GM19025 (cell line): ENCODE data around the gene FAM72A.
A peak's percentile ranks its signal among the peaks of the same experiment; 100 is the strongest.
"Not testable (repeated sequence)": the region's sequence is repeated elsewhere in the genome, so short reads cannot be mapped to it uniquely, and the experiment has no call there.

ENCODE experiments used
- ATAC-seq: cut with Tn5 transposase; IDR thresholded peaks from one replicate; pipeline ENCODE4 v1.9.1; 2021; ENCODE audit warnings: mild to moderate bottlenecking, low read depth, moderate library complexity; ENCODE audit not compliant: unreplicated experiment

The FAM72A gene

GRCh38 chr1:206202789-206203363 is at the start of gene FAM72A:
FAM72A (minus strand) TSS chr1:206202839; CDS start chr1:206202025, 814 bp downstream.
- ATAC-seq, result peak; percentile 87

DNA sequence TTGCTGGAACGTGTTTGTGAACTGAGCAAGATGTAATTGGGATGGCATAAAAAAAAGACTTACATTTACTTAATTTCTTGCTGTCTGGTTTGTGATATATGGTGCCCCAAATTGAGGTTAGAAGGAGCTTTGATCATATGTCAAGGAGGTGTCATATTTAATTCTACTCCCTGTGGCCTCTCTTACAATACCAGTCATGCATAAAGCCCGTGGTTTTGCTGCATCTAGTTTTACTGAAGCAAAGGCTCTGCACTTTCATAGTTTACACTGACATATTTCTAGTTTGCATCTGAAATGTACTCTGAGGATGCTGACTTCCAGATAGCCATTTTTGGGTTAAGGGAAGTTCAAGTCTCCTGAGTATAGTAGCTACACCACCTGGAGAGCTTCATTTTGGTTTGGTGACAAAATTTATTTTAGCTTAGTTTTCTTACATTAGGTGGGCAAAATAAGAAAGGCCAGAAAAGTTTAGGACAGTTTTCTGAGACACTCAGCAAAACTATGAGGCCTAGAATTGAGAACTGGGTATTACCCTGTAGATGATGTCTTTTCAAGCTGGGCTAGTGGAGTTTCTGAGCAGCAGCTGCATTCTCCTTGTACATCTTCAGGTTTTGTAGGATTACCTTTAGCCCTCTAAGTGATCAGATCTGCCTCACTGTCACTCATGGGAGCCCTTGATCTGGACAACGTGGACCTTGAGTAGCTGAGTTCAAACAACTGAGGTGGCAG is 48.5 kb upstream of the FAM72A start:
- ATAC-seq, result not testable (repeated sequence)

GRCh38 chr1:206246129-206246886 is 43.7 kb upstream of the FAM72A start:
- ATAC-seq, result not testable (repeated sequence)

- ATAC-seq, result not testable (repeated sequence)
Observed at GRCh38 chr1:206245479-206245878, 42.8 kb upstream of the FAM72A start.

DNA sequence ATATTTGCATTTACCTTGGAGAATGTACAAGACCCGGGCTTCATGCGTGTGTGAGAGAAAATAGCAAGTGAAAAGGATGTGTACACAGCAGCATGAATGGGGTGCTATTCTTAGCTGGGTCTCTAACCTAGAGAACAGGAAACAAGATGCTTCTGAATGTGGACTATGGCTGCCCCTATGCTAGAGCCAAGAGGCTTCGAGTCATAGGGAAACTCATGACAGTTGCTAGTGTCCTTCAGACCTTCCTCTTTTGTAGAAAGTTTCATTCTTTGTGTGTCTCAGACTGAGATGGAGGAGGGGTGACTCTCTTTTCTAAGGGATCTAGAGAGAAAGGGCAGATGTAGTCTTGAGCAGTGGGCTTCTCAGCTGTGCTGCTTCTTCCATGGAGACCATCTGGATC is 40.7 kb upstream of the FAM72A start:
- peak; percentile 99 for ATAC-seq

DNA sequence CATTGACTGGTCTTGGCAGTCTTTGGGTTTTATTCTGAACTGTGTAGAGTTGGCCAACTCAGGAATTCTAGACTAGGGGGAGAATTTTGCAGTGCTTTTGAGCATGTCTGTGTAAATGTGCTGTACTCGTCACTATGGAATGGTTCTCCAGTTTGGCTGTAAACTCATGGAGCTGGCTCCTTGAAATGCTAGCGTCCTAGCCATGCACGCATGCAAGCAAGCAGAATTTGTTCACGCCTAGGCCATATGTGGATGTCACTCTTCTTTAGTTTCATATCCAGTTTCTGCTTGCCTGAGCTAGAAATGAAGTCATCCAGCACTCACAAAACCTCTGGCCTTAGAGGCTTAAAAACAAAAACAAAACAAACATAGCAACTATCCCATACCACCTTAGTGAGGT is 37.6 kb upstream of the FAM72A start:
- not testable (repeated sequence) for ATAC-seq

DNA sequence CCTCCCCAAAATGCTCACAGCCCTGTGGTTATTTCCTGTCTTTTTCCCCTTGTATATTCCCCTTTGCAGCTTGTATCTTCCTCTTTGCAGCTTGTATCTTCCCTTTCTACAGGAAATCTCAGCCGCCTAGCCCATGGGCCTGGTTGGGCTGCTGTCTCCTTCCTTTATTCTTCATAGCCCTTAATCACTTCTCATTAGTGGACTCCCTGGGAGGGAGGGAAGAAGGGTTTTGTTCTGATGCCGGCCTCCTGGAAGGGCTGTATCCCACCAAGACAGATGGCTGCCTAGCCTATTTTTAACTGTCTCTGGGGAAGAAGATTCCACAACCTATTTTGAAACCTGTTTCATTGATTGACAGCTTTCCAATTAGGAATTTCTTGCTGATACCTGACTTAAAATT is 32.6 kb upstream of the FAM72A start:
- ATAC-seq, result not testable (repeated sequence)

DNA sequence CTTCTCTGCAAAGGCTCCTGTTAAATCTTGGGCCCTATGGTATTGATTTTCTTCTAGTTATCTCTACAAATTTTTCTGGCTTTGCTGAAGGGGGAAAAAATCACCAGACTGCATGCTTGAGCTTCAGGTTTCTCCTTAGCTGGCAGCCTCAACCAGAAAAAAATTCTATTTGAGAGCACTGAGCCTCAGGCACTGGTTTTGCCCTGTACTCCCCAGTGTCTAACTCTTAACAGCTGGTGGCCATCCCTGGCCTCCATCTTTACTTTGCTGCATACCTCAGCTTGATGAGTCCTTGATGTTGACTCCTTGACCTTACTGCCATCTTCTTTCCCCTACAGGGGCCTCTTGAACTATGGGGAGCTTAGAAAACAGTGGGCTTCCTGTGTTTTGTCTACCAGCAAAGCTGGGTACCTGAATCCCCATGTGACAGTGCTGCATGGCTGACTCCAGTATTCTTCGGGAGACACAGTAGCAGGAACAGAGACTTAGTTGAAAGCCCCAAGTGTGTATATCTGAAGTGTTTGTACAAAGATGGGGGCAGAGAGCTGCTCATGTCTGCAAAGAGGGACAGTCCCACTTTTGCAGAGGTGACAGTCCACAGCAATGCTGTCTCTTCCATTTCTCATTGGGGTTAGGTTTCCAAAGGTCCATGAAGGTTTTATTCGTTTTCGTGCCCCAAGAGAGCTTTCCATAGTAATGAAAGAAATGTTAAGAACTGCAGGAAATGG is 31.7 kb upstream of the FAM72A start:
- ATAC-seq, result not testable (repeated sequence)

DNA sequence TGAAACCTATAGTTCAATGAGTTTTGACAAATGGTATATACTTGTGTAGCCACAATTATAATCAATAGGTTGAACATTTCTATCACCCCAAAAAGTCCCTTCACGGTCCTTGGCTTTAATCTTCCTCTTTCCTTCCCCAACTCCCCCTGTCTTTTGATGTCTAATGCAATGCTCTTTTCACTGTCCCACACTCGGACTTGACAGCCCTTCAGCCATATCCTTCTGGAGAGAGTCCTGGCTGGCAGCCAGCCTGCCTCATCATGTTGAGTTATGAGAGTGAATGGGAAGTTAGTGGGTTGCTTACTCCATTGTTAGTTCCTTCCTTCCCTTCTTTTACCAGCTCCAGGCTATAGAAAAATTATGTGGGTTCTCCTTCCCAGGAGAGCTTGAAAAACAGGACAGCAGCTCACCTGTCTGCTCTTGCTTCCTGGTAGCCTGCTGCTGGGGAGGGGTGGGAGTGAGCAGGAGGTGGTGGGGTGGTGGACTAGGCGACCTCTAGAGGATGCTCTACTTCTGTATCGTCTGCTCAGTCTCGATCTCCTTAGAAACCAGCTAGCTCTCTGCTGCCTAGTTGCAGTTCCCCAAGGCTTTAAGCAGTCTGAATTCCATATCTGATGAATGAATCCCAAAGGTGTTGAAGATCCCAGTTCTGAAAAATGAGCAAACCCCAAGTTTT is 30.5 kb upstream of the FAM72A start:
- ATAC-seq, result not testable (repeated sequence)

DNA sequence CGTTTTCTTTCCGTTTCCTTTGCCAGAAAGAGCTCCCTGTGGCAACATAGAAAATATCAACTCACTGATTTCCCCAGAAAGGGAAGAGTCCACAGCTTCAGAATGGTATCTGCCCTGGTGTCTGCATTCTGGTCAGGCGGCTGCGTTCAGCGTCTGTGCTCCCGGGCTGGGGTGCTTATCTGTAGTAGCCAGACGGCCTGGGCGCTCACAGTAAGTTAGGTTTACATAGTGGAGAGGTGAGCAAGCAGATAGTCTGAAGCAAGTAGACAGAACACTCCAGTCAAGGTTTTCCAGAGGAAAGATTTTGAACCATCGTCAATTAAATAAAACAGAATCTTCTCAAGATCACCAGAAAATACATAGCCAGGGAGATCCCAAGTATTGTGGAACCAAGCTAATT is 29.4 kb upstream of the FAM72A start:
- not testable (repeated sequence) for ATAC-seq

DNA sequence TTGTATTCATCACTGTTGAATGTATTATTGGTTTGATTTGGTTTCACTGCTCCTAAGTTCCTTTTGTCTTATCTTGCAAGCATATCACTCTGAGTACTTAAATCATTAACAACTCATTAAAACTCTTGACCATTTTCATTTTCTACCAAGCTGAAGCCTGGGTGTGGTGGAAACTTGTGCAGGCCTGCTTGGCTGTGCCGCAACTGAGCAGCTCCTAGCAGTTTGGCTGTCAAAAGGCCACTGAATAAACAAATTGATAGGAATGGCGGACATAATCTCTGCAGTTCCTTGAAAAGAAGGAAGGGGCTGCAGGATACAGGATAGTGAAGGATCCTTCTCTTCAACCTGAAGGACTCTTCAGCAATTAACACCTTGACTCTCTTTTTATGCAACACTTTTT is 26.6 kb upstream of the FAM72A start:
- ATAC-seq, result not testable (repeated sequence)

- not testable (repeated sequence) for ATAC-seq
Observed at GRCh38 chr1:206226886-206227285, 24.2 kb upstream of the FAM72A start.

GRCh38 chr1:206225386-206225785 is 22.7 kb upstream of the FAM72A start:
- ATAC-seq, result not testable (repeated sequence)

DNA sequence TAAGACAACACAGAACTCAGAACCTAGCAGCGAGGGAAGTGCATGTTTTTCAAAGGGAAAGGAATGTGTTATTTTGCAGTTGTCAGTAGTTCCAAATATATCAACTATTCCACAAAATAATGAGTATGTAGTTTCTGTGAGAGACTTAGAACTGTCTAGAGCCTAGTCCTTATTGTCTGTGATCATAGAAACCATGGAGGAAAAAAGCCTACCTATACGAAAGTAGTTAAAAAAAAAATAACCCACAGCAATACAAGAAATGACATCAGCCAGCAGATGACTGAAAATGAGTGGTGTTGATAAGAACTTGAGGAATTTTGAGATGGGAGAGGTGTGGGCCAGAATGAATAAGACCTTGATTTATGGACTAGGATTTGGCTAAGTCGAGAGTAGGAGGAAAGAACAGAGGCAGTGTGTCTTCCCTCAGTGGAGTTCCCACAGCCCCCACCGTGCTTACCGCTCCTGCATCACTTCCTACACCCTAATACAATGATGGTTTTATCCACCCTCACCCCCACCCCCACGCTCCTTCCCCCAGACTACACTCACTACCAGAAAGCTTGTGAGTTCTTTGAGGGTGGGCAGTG is 21.6 kb upstream of the FAM72A start:
- ATAC-seq, result not testable (repeated sequence)

GRCh38 chr1:206221585-206221984 is 18.9 kb upstream of the FAM72A start:
- not testable (repeated sequence) for ATAC-seq

- not testable (repeated sequence) for ATAC-seq
Observed at GRCh38 chr1:206220332-206221000, 17.8 kb upstream of the FAM72A start.

DNA sequence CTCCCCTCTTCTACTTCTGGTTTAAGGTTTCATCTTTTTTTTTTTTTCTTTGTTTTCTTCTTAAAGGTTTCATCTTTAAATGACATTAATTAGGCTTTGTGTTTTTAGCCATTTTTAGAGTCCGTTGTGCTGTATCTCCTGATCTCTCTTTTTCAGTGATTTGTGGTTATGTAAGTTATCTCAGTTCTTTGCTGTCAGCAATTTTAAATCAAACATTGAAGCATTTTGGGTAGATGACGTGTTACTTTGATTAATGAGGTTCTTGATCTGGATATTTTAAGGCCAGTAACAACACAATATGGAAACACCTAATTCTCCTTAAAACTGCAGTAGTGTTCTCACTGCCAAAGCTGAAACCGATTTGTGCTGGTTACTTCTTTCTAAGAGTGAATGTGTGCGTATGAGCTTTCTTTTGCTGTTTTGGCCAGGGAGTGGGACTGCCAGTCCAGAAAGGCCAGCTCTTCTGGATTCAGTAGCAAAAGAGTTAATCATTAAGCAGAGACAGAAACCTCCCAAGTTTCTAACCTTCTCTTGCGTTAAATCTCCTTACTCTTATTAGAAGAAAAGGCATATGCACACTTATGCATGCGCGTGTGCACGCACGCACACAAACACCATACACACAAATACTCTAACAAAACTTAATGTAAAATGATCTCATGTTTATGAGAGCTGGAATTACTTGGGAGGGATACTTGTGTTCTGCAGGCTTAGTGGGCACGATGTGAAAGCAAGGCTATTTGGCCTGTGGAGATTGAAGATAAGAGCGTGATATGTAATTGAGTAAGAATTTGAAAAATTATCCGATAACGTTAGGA is 17.1 kb upstream of the FAM72A start:
- not testable (repeated sequence) for ATAC-seq

DNA sequence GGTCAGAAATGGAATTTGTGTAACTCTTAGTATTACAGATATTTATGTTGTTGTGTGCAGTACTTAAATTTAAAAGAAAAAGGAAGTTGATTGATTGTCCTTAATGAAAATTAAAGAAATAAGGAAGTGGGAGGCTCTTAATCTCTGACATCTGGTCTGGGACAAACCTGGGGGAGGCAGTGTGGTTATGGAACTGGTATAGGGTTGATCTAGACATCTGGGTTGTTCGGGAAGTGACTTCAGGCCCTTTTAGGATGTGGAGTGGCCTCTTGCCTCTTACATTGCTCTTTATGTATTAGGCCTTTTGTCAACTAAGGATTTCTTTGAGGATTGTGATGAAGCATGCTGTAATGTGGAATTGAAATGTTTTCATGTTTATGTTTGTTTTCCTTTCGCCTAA is 16.1 kb upstream of the FAM72A start:
- not testable (repeated sequence) for ATAC-seq
